ENCODE data around the gene KIRREL1. TPM values are rescaled to one million over a fixed set of nuclear protein-coding genes. Genes with fewer than 3 reads are reported as not detected.

Gene KIRREL1
- total and polyA plus RNA-seq, 2 of the 8 experiments (the other 6 are each of a cell fraction or from before 2014, with no cell fraction given) = 14.2 to 39.0 TPM

- no peaks in the 10 kb centered on the region for H3K9me3 ChIP-seq (ENCODE audit: insufficient read depth in 2 of 2, low read depth in 1 of 2, low read length in 1 of 2)
- H3K79me1 ChIP-seq (ENCODE audit: low read depth, low read length) = no peaks in the 10 kb centered on the region; the same call in 1 of the 2 replicates
- FAIRE-seq (no peak), DNase-seq (ENCODE audit: low read depth in 1 of 2, low spot score in 2 of 2) (no peak)
- H3K14ac ChIP-seq (ENCODE audit: insufficient read length) = no peak overlapping the region
- H2BK12ac ChIP-seq (ENCODE audit: low read depth, low read length) = no peak overlapping the region
- no peak overlapping the region for H3K56ac ChIP-seq (replicated peaks; ENCODE audit: insufficient read length, low read depth, low read length)
- no peak overlapping the region for H3K9ac ChIP-seq (replicated peaks in 1 of 4; ENCODE audit: extremely low read depth in 1 of 4, low read depth in 3 of 4, low read length in 3 of 4)
- peaks cover 0 to 16% (median 3%) of the 10 kb centered on the region in 4 experiments; a peak in 2 of 8 replicates for H3K36me3 ChIP-seq (ENCODE audit: control insufficient read depth in 2 of 4, insufficient read depth in 4 of 4, low read length in 3 of 4)
- no peaks in the 10 kb centered on the region for H3K27me3 ChIP-seq (replicated peaks in 1 of 4; ENCODE audit: control insufficient read depth in 3 of 4, extremely low read depth in 1 of 4, insufficient read depth in 3 of 4, low read length in 3 of 4)
- no peak overlapping the region for H2BK120ac ChIP-seq (replicated peaks; ENCODE audit: low read depth, low read length)
- H3K18ac ChIP-seq (ENCODE audit: extremely low read depth, low read length) = 0 out of 2 replicates have a peak overlapping the region, but pooled peaks have one; percentile 60
- peak overlapping the region; percentile 44; the same call in 1 of the 2 replicates for H2BK5ac ChIP-seq (ENCODE audit: low read depth, low read length)
- H4K5ac ChIP-seq (ENCODE audit: insufficient read length, low read depth, low read length) = no peak overlapping the region
- no peak overlapping the region for H3K4me2 ChIP-seq (ENCODE audit: insufficient read depth in 1 of 2, low read depth in 2 of 2, low read length in 2 of 2)
- ChIA-PET POLR2A (ENCODE audit: partially characterized antibody) (interaction anchor here (0.9 to 1.8 kb wide), 4 partner anchors 21 to 86 kb away, joined by 3 to 5 read pairs (median 4); partner anchors contain the start of gene KIRREL1), CTCF (ENCODE audit: partially characterized antibody) (interaction anchor here (0.9 to 6.7 kb wide), 14 partner anchors 9 to 114 kb away, joined by 4 to 97 read pairs (median 6); partner anchors contain the start of gene KIRREL1)
- peaks cover 0 to 4% of the 10 kb centered on the region in 2 experiments for H4K20me1 ChIP-seq (replicated peaks in 1 of 2; ENCODE audit: control insufficient read depth in 1 of 2, insufficient read depth in 2 of 2, low read length in 2 of 2)
- peak overlapping the region; percentile 82 for H4K91ac ChIP-seq (replicated peaks; ENCODE audit: insufficient read length, low read length)
- 0 out of 2 replicates have a peak overlapping the region, but pooled peaks have one; percentile 1 for H4K8ac ChIP-seq (ENCODE audit: extremely low read depth, insufficient read depth, low read length)
- no peak overlapping the region for H3K4ac ChIP-seq (replicated peaks; ENCODE audit: insufficient read length, low read depth, low read length)
- H2BK15ac ChIP-seq (ENCODE audit: low read length) = no peak overlapping the region
- no peak overlapping the region for H2BK20ac ChIP-seq (ENCODE audit: low read length)
- H3K23ac ChIP-seq (ENCODE audit: insufficient read length) = no peak overlapping the region
- H3K23me2 ChIP-seq (ENCODE audit: low read depth, low read length) = no peaks in the 10 kb centered on the region; the same call in 1 of the 2 replicates
- peaks cover 0 to 27% (median 16%) of the 10 kb centered on the region in 4 experiments; a peak in 6 of 7 replicates for H3K4me1 ChIP-seq (replicated peaks in 1 of 4; ENCODE audit: control insufficient read depth in 3 of 4, insufficient read depth in 4 of 4, low read length in 3 of 4)
- no peak overlapping the region for H2AK5ac ChIP-seq (ENCODE audit: low read depth, low read length)
- H2AFZ ChIP-seq (ENCODE audit: low read length) = no peak overlapping the region
- 67% methylated on average over 1 of the region's 4 CpGs; no CpG with 5 or more reads in 1 of the 2 experiments for WGBS, 2 experiments (ENCODE audit: extremely low coverage in 1 of 2, insufficient coverage in 1 of 2, insufficient read length in 1 of 2, insufficient replicate concordance in 2 of 2, low coverage in 1 of 2, low lambda C conversion rate in 2 of 2, missing lambda C conversion rate in 1 of 2)
- no peaks in the 10 kb centered on the region for H3K79me2 ChIP-seq (ENCODE audit: control insufficient read depth in 1 of 2, insufficient read depth in 2 of 2, low read length in 2 of 2)
- H3K27ac ChIP-seq (ENCODE audit: low read depth, low read length) = no peak overlapping the region
- H3K4me3 ChIP-seq (ENCODE audit: extremely low read depth in 1 of 4, insufficient read depth in 2 of 4, low read depth in 3 of 4, low read length in 4 of 4) = no peak overlapping the region
- no peak for TF ChIP-seq SIRT6 (IDR thresholded peaks at IDR 0.05; ENCODE audit: low read length)
- no peak for TF ChIP-seq ZNF274 (IDR thresholded peaks at IDR 0.05; ENCODE audit: borderline replicate concordance, extremely low read depth, low read length)
- TF ChIP-seq BRCA1 (IDR thresholded peaks at IDR 0.05; ENCODE audit: low read depth, low read length) = no peak
- TF ChIP-seq KDM4A (IDR thresholded peaks at IDR 0.05; ENCODE audit: low read depth, low read length, severe bottlenecking) = no peak
- TF ChIP-seq CBX5 (IDR thresholded peaks at IDR 0.05; ENCODE audit: low read depth, low read length) = no peak
Observed at GRCh38 chr1:158078569-158079080, 85.2 kb downstream of the KIRREL1 start.
